Measurements from ENCODE around the gene DRAXIN. TPM values are rescaled to one million over a fixed set of nuclear protein-coding genes. Genes with fewer than 3 reads are reported as not detected.

DRAXIN gene
- polyA plus RNA-seq, 1 experiment, result 0.04 TPM

DNA sequence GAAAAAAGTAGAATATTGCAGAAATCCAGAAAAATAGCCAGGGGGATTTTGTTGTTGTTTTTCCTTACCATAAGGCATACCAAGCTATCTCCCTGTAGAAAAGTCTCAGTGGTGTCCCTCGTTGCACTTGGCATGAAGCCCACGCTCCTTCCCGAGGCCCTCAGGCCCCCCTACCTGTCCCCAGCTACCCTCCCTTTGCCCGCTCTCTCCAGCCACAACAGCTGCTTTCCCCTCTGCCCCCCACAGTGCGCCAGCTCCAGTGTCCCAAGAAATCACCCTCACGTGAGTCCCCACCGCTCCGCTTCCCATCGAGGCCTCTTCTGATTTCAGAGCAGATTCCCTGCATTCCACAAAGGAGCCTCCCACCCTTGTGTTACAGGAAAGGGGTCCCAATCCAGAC, 52.8 kb downstream of the DRAXIN start:
- Histone ChIP-seq H3K9me3 (ENCODE audit: control insufficient read depth, insufficient read depth, low read length) (no peaks in the 10 kb centered on the region), H3K27me3 (ENCODE audit: control insufficient read depth, insufficient read depth, low read length) (no peaks in the 10 kb centered on the region), H3K27ac (ENCODE audit: low read depth, low read length) (no peak overlapping the region), H3K4me3 (ENCODE audit: low read depth, low read length) (no peak overlapping the region)
- ChIA-PET CTCF (no interaction called here), POLR2A (no interaction called here)
- TF ChIP-seq, protein P1, sequence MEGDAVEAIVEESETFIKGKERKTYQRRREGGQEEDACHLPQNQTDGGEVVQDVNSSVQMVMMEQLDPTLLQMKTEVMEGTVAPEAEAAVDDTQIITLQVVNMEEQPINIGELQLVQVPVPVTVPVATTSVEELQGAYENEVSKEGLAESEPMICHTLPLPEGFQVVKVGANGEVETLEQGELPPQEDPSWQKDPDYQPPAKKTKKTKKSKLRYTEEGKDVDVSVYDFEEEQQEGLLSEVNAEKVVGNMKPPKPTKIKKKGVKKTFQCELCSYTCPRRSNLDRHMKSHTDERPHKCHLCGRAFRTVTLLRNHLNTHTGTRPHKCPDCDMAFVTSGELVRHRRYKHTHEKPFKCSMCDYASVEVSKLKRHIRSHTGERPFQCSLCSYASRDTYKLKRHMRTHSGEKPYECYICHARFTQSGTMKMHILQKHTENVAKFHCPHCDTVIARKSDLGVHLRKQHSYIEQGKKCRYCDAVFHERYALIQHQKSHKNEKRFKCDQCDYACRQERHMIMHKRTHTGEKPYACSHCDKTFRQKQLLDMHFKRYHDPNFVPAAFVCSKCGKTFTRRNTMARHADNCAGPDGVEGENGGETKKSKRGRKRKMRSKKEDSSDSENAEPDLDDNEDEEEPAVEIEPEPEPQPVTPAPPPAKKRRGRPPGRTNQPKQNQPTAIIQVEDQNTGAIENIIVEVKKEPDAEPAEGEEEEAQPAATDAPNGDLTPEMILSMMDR (IDR thresholded peaks at IDR 0.05; ENCODE audit: low read depth, low read length), result no peak
- DNase-seq (ENCODE audit: low read depth, low spot score), result no peak

- H3K27me3 ChIP-seq (ENCODE audit: control insufficient read depth, insufficient read depth, low read length), result no peaks in the 10 kb centered on the region
- no peak overlapping the region for H3K4me3 ChIP-seq (ENCODE audit: low read depth, low read length)
- POLR2A ChIA-PET, result no interaction called here
- H3K27ac ChIP-seq (ENCODE audit: low read depth, low read length), result no peak overlapping the region
- CTCF ChIA-PET, result no interaction called here
- TF ChIP-seq, protein P1 (IDR thresholded peaks at IDR 0.05; ENCODE audit: low read depth, low read length), result no peak
- H3K9me3 ChIP-seq (ENCODE audit: control insufficient read depth, insufficient read depth, low read length), result no peaks in the 10 kb centered on the region
- no peak for DNase-seq (ENCODE audit: low read depth, low spot score)
These were observed 54.6 kb downstream of the DRAXIN start for GRCh38 chr1:11746092-11746491.

DNA sequence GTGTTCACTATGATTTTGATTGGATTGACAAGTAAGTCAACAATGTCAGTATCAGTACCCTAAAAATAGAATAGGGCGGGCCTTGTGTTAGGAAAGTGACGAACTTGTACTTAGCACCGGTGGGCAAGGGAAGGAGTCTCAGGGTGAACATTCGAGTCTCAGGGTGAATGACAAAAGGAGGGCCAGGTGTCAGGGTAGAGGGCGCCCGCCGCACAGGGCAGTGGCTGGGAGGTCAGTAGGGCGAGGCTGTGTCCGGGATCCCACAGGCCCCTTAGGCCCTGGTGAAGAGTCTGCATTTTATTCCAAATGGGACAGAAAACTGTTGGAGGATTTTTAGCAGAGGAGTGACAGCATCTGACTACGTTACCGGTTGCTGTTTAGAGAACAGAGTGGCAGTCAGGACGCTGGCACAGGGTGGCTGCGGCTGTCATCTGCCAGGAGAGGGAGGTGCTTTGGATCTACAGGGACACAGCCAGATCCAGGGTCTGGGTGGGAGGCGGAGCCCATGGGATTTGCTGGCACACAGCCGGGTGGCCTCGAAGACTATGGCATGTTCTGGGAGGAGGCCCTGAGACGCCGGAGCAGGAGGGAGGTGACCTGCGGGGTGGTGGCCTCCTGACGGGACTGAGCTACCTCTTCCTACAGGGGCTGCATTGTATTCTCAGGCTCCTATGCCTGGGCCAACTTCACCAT, 55.4 kb downstream of the DRAXIN start:
- TF ChIP-seq, protein P1 (IDR thresholded peaks at IDR 0.05; ENCODE audit: low read depth, low read length), result no peak
- Histone ChIP-seq H3K4me3 (ENCODE audit: low read depth, low read length) (no peak overlapping the region), H3K27ac (ENCODE audit: low read depth, low read length) (no peak overlapping the region), H3K9me3 (ENCODE audit: control insufficient read depth, insufficient read depth, low read length) (no peaks in the 10 kb centered on the region), H3K27me3 (ENCODE audit: control insufficient read depth, insufficient read depth, low read length) (no peaks in the 10 kb centered on the region)
- ChIA-PET CTCF (no interaction called here), POLR2A (no interaction called here)
- no peak for DNase-seq (ENCODE audit: low read depth, low spot score)

GRCh38 chr1:11748294-11749202, 57.0 kb downstream of the DRAXIN start:
- H3K4me3 ChIP-seq (ENCODE audit: low read depth, low read length), result no peak overlapping the region
- TF ChIP-seq, protein P1 (IDR thresholded peaks at IDR 0.05; ENCODE audit: low read depth, low read length), result no peak
- no peak overlapping the region for H3K27ac ChIP-seq (ENCODE audit: low read depth, low read length)
- H3K27me3 ChIP-seq (ENCODE audit: control insufficient read depth, insufficient read depth, low read length), result no peaks in the 10 kb centered on the region
- no peak for DNase-seq (ENCODE audit: low read depth, low spot score)
- ChIA-PET POLR2A (interaction anchor here (0.6 kb wide), 1 partner anchor 28 kb away, joined by 4 read pairs; no protein-coding TSS in a partner anchor), CTCF (interaction anchor here (0.6 to 1.3 kb wide), 2 partner anchors 11 to 99 kb away, joined by 3 to 4 read pairs; no protein-coding TSS in a partner anchor)
- no peaks in the 10 kb centered on the region for H3K9me3 ChIP-seq (ENCODE audit: control insufficient read depth, insufficient read depth, low read length)
